ENCODE data around the gene RNF121. TPM values are rescaled to one million over a fixed set of nuclear protein-coding genes. Genes with fewer than 3 reads are reported as not detected.

The RNF121 gene
- total and polyA plus RNA-seq, 2 of the 8 experiments (the other 6 are each of a cell fraction or from before 2014, with no cell fraction given): 39.7 to 51.6 TPM

DNA sequence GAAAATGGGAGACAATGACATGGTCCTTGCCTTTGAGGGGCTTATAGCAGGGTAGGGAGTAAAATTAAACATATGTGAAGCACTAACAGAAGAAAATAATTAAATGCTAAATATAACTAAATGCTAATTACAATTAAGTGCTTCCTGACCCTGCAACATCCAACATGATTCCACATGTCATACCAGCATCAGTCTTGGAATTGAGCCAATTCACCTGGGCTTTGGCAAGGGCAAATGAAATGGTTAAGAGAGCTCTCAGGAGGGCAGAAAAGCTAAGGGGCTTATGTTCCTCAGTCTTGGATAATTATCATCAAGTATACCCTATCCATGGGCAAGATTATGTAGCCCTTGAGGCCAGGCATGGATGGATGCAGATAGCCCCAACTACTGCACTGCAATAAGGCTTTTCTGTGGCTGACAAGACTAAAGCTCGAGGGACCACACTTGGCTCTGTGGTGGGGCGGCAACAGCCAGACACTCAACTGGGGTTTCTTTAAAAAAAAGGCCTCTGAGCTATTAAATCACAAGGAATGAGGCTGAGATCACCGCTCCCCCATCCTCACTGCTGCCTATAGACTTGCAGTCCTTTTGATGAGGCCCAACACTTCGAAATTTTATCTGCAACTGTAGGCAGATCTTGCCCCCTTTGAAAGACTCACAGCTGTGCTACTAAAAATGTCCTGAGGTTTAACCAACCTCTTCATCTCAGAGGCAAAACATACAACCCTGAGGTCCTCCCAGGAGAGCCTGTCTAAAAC lies 108.9 kb downstream of the RNF121 start:
- Histone ChIP-seq H3K4me1 (replicated peaks in 1 of 4; ENCODE audit: control insufficient read depth in 3 of 4, insufficient read depth in 4 of 4, low read length in 3 of 4) (peaks cover 29 to 36% (median 33%) of the 10 kb centered on the region in 4 experiments), H2BK20ac (ENCODE audit: low read length) (no peak overlapping the region), H4K8ac (ENCODE audit: extremely low read depth, insufficient read depth, low read length) (no peak overlapping the region), H2BK120ac (replicated peaks; ENCODE audit: low read depth, low read length) (no peak overlapping the region), H3K23ac (ENCODE audit: insufficient read length) (no peak overlapping the region), H3K23me2 (ENCODE audit: low read depth, low read length) (peaks cover 7% of the 10 kb centered on the region), H2AFZ (ENCODE audit: low read length) (no peak overlapping the region), H3K79me2 (ENCODE audit: control insufficient read depth in 1 of 2, insufficient read depth in 2 of 2, low read length in 2 of 2) (peaks cover 10 to 54% of the 10 kb centered on the region in 2 experiments; a peak in 3 of 4 replicates), H3K27me3 (replicated peaks in 1 of 4; ENCODE audit: control insufficient read depth in 3 of 4, extremely low read depth in 1 of 4, insufficient read depth in 3 of 4, low read length in 3 of 4) (no peaks in the 10 kb centered on the region), H4K20me1 (replicated peaks in 1 of 2; ENCODE audit: control insufficient read depth in 1 of 2, insufficient read depth in 2 of 2, low read length in 2 of 2) (no peaks in the 10 kb centered on the region), H3K4me2 (ENCODE audit: insufficient read depth in 1 of 2, low read depth in 2 of 2, low read length in 2 of 2) (peak overlapping the region; percentile 3 to 92; a peak in 1 of 4 replicates), H2AK5ac (ENCODE audit: low read depth, low read length) (no peak overlapping the region), H4K5ac (ENCODE audit: insufficient read length, low read depth, low read length) (no peak overlapping the region), H3K27ac (ENCODE audit: low read depth, low read length) (no peak overlapping the region), H4K91ac (replicated peaks; ENCODE audit: insufficient read length, low read length) (peak overlapping the region; percentile 7), H2BK5ac (ENCODE audit: low read depth, low read length) (no peak overlapping the region), H2BK12ac (ENCODE audit: low read depth, low read length) (no peak overlapping the region), H2BK15ac (ENCODE audit: low read length) (no peak overlapping the region; the same call in 1 of the 2 replicates), H3K79me1 (ENCODE audit: low read depth, low read length) (peaks cover 15% of the 10 kb centered on the region), H3K4me3 (ENCODE audit: extremely low read depth in 1 of 4, insufficient read depth in 2 of 4, low read depth in 3 of 4, low read length in 4 of 4) (no peak overlapping the region), H3K56ac (replicated peaks; ENCODE audit: insufficient read length, low read depth, low read length) (no peak overlapping the region), H3K36me3 (ENCODE audit: control insufficient read depth in 2 of 4, insufficient read depth in 4 of 4, low read length in 3 of 4) (peaks cover 2 to 22% (median 7%) of the 10 kb centered on the region in 4 experiments; a peak in 5 of 8 replicates), H3K9ac (replicated peaks in 1 of 4; ENCODE audit: extremely low read depth in 1 of 4, low read depth in 3 of 4, low read length in 3 of 4) (no peak overlapping the region), H3K4ac (replicated peaks; ENCODE audit: insufficient read length, low read depth, low read length) (no peak overlapping the region), H3K18ac (ENCODE audit: extremely low read depth, low read length) (no peak overlapping the region), H3K9me3 (ENCODE audit: insufficient read depth in 2 of 2, low read depth in 1 of 2, low read length in 1 of 2) (no peaks in the 10 kb centered on the region), H3K14ac (ENCODE audit: insufficient read length) (no peak overlapping the region)
- POLR2A ChIA-PET (ENCODE audit: partially characterized antibody): interaction anchor here (1.1 to 4.8 kb wide), 4 partner anchors 12 to 75 kb away, joined by 4 to 33 read pairs (median 7); partner anchors contain the start of genes ANAPC15 and LRRC51
- 91% methylated on average over 4 of the region's 4 CpGs; no CpG with 5 or more reads in 1 of the 2 experiments for WGBS, 2 experiments (ENCODE audit: extremely low coverage in 1 of 2, insufficient coverage in 1 of 2, insufficient read length in 1 of 2, insufficient replicate concordance in 2 of 2, low coverage in 1 of 2, low lambda C conversion rate in 2 of 2, missing lambda C conversion rate in 1 of 2)
- CTCF ChIA-PET (ENCODE audit: partially characterized antibody): interaction anchor here (0.6 to 4.6 kb wide), 10 partner anchors 9 to 246 kb away, joined by 3 to 57 read pairs (median 5); no protein-coding TSS in a partner anchor
- DNase-seq (ENCODE audit: low read depth in 1 of 2, low spot score in 2 of 2): no peak
- no peak for FAIRE-seq
- TF ChIP-seq TAF7 (optimal IDR thresholded peaks at IDR 0.05; ENCODE audit: borderline replicate concordance, low read depth, low read length): no peak
- TF ChIP-seq, protein P1, sequence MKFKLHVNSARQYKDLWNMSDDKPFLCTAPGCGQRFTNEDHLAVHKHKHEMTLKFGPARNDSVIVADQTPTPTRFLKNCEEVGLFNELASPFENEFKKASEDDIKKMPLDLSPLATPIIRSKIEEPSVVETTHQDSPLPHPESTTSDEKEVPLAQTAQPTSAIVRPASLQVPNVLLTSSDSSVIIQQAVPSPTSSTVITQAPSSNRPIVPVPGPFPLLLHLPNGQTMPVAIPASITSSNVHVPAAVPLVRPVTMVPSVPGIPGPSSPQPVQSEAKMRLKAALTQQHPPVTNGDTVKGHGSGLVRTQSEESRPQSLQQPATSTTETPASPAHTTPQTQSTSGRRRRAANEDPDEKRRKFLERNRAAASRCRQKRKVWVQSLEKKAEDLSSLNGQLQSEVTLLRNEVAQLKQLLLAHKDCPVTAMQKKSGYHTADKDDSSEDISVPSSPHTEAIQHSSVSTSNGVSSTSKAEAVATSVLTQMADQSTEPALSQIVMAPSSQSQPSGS (IDR thresholded peaks at IDR 0.05; ENCODE audit: low read length): no peak
- TF ChIP-seq CBX8 (IDR thresholded peaks at IDR 0.05; ENCODE audit: borderline replicate concordance, low read depth, low read length): no peak
- TF ChIP-seq, protein P2, sequence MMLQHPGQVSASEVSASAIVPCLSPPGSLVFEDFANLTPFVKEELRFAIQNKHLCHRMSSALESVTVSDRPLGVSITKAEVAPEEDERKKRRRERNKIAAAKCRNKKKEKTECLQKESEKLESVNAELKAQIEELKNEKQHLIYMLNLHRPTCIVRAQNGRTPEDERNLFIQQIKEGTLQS (IDR thresholded peaks at IDR 0.05; ENCODE audit: insufficient read depth, low read depth, low read length): no peak
- no peak for TF ChIP-seq NANOG (IDR thresholded peaks at IDR 0.05; ENCODE audit: insufficient read depth, low read depth, low read length, poor library complexity, severe bottlenecking)
- TF ChIP-seq TEAD4 (IDR thresholded peaks at IDR 0.05; ENCODE audit: low read depth, low read length): no peak
- TF ChIP-seq CHD2 (IDR thresholded peaks at IDR 0.05; ENCODE audit: low read length): no peak
- no peak for TF ChIP-seq BACH1 (IDR thresholded peaks at IDR 0.05; ENCODE audit: low read length)
- no peak for TF ChIP-seq TAF1 (IDR thresholded peaks at IDR 0.05; ENCODE audit: low read depth, low read length)

Data from H1 (cell line).